PFSK-1 (cell line): ENCODE results near the gene ASXL2.

Source experiments
- FOXP2 ChIP-seq: optimal IDR thresholded peaks from 2 replicates; pipeline ENCODE3; 2011; ENCODE audit warnings: borderline replicate concordance, control low read depth, inconsistent platforms; ENCODE audit not compliant: insufficient read depth; ENCODE audit errors: extremely low read length, extremely low read depth
- POLR2AphosphoS5 ChIP-seq: IDR thresholded peaks from 2 replicates; pipeline ENCODE4 v1.6.1; 2012; ENCODE audit warnings: low read depth, mild to moderate bottlenecking, control low read depth, low read length, moderate library complexity
- REST ChIP-seq, 2 experiments: IDR thresholded peaks; 2 replicates each; pipeline versions ENCODE4 v1.6.1 to v1.8.0; 2011 to 2012; ENCODE audit warnings: low read depth in 2 of 2, low read length in 2 of 2, control low read depth in 1 of 2, inconsistent platforms in 1 of 2, mild to moderate bottlenecking in 1 of 2, moderate library complexity in 1 of 2; ENCODE audit not compliant: insufficient read depth in 1 of 2
- SIN3A ChIP-seq: IDR thresholded peaks from 2 replicates; pipeline ENCODE4 v1.6.1; 2012; ENCODE audit warnings: mild to moderate bottlenecking, low read length, moderate library complexity, borderline replicate concordance; ENCODE audit not compliant: insufficient read depth
- TAF1 ChIP-seq: IDR thresholded peaks from 2 replicates; pipeline ENCODE4 v1.6.1; 2012; ENCODE audit warnings: low read length, control low read depth, borderline replicate concordance; ENCODE audit not compliant: insufficient read depth

The ASXL2 gene

GRCh38 chr2:25808006-25808383 lies 70.3 kb downstream of the ASXL2 start:
- no peak for TF ChIP-seq POLR2AphosphoS5
- no peak for TF ChIP-seq REST (IDR thresholded peaks at IDR 0.05; ENCODE audit: insufficient read depth in 1 of 2, low read depth in 2 of 2, low read length in 2 of 2)
- TF ChIP-seq FOXP2, result no peak
- no peak for TF ChIP-seq SIN3A

- TF ChIP-seq FOXP2, result no peak
- TF ChIP-seq POLR2AphosphoS5, result no peak
- no peak for TF ChIP-seq REST (IDR thresholded peaks at IDR 0.05; ENCODE audit: insufficient read depth in 1 of 2, low read depth in 2 of 2, low read length in 2 of 2)
- TF ChIP-seq TAF1, result no peak
- TF ChIP-seq SIN3A, result no peak
These were observed 71.3 kb downstream of the ASXL2 start for GRCh38 chr2:25806941-25807340.

GRCh38 chr2:25805987-25806386 lies 72.3 kb downstream of the ASXL2 start:
- no peak for TF ChIP-seq SIN3A
- no peak for TF ChIP-seq REST (IDR thresholded peaks at IDR 0.05; ENCODE audit: insufficient read depth in 1 of 2, low read depth in 2 of 2, low read length in 2 of 2)
- TF ChIP-seq TAF1, result no peak
- TF ChIP-seq POLR2AphosphoS5, result no peak
- TF ChIP-seq FOXP2, result no peak

- TF ChIP-seq POLR2AphosphoS5, result no peak
- no peak for TF ChIP-seq SIN3A
- no peak for TF ChIP-seq REST (IDR thresholded peaks at IDR 0.05; ENCODE audit: insufficient read depth in 1 of 2, low read depth in 2 of 2, low read length in 2 of 2)
- no peak for TF ChIP-seq TAF1
- no peak for TF ChIP-seq FOXP2
These were observed 73.9 kb downstream of the ASXL2 start for GRCh38 chr2:25804338-25804737.

- TF ChIP-seq POLR2AphosphoS5 (no peak), SIN3A (no peak), REST (IDR thresholded peaks at IDR 0.05; ENCODE audit: insufficient read depth in 1 of 2, low read depth in 2 of 2, low read length in 2 of 2) (no peak)
These were observed 79.0 kb downstream of the ASXL2 start for GRCh38 chr2:25799301-25799700.
